CD14-positive monocyte (primary cell): ENCODE data around the gene ANKRD29. TPM values are rescaled to one million over a fixed set of nuclear protein-coding genes. Genes with fewer than 3 reads are reported as not detected.

Experiments
- DNase-seq, 3 donors: peaks; one replicate each; pipeline ENCODE4 v3.0.0-alpha.2; 2011 to 2022
- H2AFZ ChIP-seq: 2 replicates; pipeline ENCODE4 v1.6.0; 2012; ENCODE audit warnings: mild to moderate bottlenecking, low read depth, low read length, inconsistent platforms; ENCODE audit not compliant: insufficient read depth, poor library complexity, severe bottlenecking
- H3K27ac ChIP-seq, 2 donors: 1 replicate in 1 of 2; 2 replicates in 1 of 2; pipeline ENCODE4 v1.5.1; 2012 to 2013; ENCODE audit warnings: low read length in 2 of 2, control low read depth in 1 of 2, inconsistent platforms in 1 of 2, low read depth in 1 of 2, mild to moderate bottlenecking in 1 of 2
- H3K27me3 ChIP-seq, 2 donors: one replicate each; pipeline versions ENCODE4 v1.6.0 to v1.6.1; 2011 to 2013; ENCODE audit warnings: low read length in 2 of 2; ENCODE audit not compliant: control insufficient read depth in 2 of 2, insufficient read depth in 2 of 2
- H3K36me3 ChIP-seq, 2 donors: replicated peaks in 1 of 2; 1 replicate in 1 of 2; 2 replicates in 1 of 2; pipeline versions ENCODE4 v1.5.1 to v1.6.1; 2012 to 2013; ENCODE audit warnings: low read length in 2 of 2, control low read depth in 1 of 2, inconsistent platforms in 1 of 2, mild to moderate bottlenecking in 1 of 2; ENCODE audit not compliant: insufficient read depth in 2 of 2, control insufficient read depth in 1 of 2
- H3K4me1 ChIP-seq, 2 donors: 1 replicate in 1 of 2; 2 replicates in 1 of 2; pipeline versions ENCODE4 v1.5.1 to v1.6.1; 2012 to 2013; ENCODE audit warnings: low read length in 2 of 2, control low read depth in 1 of 2, inconsistent platforms in 1 of 2, mild to moderate bottlenecking in 1 of 2, moderate library complexity in 1 of 2; ENCODE audit not compliant: insufficient read depth in 2 of 2, control insufficient read depth in 1 of 2
- H3K4me2 ChIP-seq: replicated peaks from 2 replicates; pipeline ENCODE3; 2012; ENCODE audit warnings: low read length, moderate library complexity, mild to moderate bottlenecking; ENCODE audit not compliant: poor library complexity, severe bottlenecking; ENCODE audit errors: extremely low read depth
- H3K4me3 ChIP-seq, 3 experiments: fragments of 200-600 bp in 1 of 3; sonication (generic) in 1 of 3; replicated peaks in 1 of 3; 1 replicate in 2 of 3; 2 replicates in 1 of 3; pipeline ENCODE4 v1.5.1; 2011 to 2013; ENCODE audit warnings: low read length in 3 of 3, mild to moderate bottlenecking in 3 of 3, control low read depth in 2 of 3, low read depth in 2 of 3, inconsistent platforms in 1 of 3, moderate library complexity in 1 of 3
- H3K79me2 ChIP-seq: 2 replicates; pipeline ENCODE4 v1.6.0; 2012; ENCODE audit warnings: mild to moderate bottlenecking, control low read depth, inconsistent platforms, low read length, moderate library complexity; ENCODE audit not compliant: insufficient read depth
- H3K9ac ChIP-seq: 2 replicates; pipeline ENCODE4 v1.6.0; 2017; ENCODE audit warnings: low read length, mild to moderate bottlenecking; ENCODE audit not compliant: insufficient read depth, poor library complexity, severe bottlenecking
- H3K9me3 ChIP-seq, 2 donors: replicated peaks in 1 of 2; 1 replicate in 1 of 2; 2 replicates in 1 of 2; pipeline versions ENCODE4 v1.5.1 to v1.6.1; 2012 to 2013; ENCODE audit warnings: low read length in 2 of 2, control low read depth in 1 of 2; ENCODE audit not compliant: control insufficient read depth in 1 of 2, insufficient read depth in 1 of 2
- H4K20me1 ChIP-seq: 2 replicates; pipeline ENCODE4 v1.6.0; 2012; ENCODE audit warnings: mild to moderate bottlenecking, low read length, control low read depth, moderate library complexity; ENCODE audit not compliant: insufficient read depth
- H3K27ac Mint-ChIP-seq, 7 donors: one replicate each; pipeline ENCODE4 v1.8.0; 2020; ENCODE audit warnings: mild to moderate bottlenecking in 7 of 7, mixed read lengths in 7 of 7, moderate library complexity in 6 of 7, inconsistent platforms in 2 of 7
- H3K27me3 Mint-ChIP-seq, 3 donors: one replicate each; pipeline ENCODE4 v1.8.0; 2021 to 2022; ENCODE audit warnings: low read depth in 3 of 3, mild to moderate bottlenecking in 3 of 3, mixed read lengths in 3 of 3, moderate library complexity in 3 of 3, inconsistent platforms in 1 of 3
- H3K36me3 Mint-ChIP-seq, 2 donors: one replicate each; pipeline ENCODE4 v1.8.0; 2020; ENCODE audit warnings: mixed read lengths in 2 of 2, inconsistent platforms in 1 of 2, mild to moderate bottlenecking in 1 of 2
- H3K4me1 Mint-ChIP-seq: one replicate; pipeline ENCODE4 v1.8.0; 2020; ENCODE audit warnings: mild to moderate bottlenecking, mixed read lengths
- H3K4me3 Mint-ChIP-seq, 2 donors: one replicate each; pipeline ENCODE4 v1.8.0; 2020; ENCODE audit warnings: mild to moderate bottlenecking in 2 of 2, mixed read lengths in 2 of 2, moderate library complexity in 1 of 2
- H3K9me3 Mint-ChIP-seq, 7 donors: one replicate each; pipeline ENCODE4 v1.8.0; 2020 to 2022; ENCODE audit warnings: mixed read lengths in 7 of 7, mild to moderate bottlenecking in 6 of 7, moderate library complexity in 6 of 7, inconsistent platforms in 2 of 7
- CTCF ChIP-seq: fragments of 200-600 bp; IDR thresholded peaks from one replicate; pipeline ENCODE4 v1.8.0; 2022; ENCODE audit warnings: antibody characterized with exemption, mild to moderate bottlenecking
- WGBS: methylation state at CpG from one replicate; pipeline ENCODE4 v1.1.5; 2013; ENCODE audit warnings: missing lambda C conversion rate; ENCODE audit not compliant: insufficient coverage; 5-methylcytosine and 5-hydroxymethylcytosine counted together
- intact Hi-C, 2 donors: fragments of 100-400 bp; cut with micrococcal nuclease; formaldehyde crosslinking; loops; one replicate each; pipeline versions ENCODE4 v1.15.0 to v1.15.1; 2023
- polyA plus RNA-seq, 3 donors: library from polyadenylated mRNA; depleted of rRNA in 1 of 3; unstranded in 2 of 3; stranded (reverse) in 1 of 3; fragments of 300-500 nt in 2 of 3; fragments of >200 nt in 1 of 3; fragmentation: Illumina TruSeq in 2 of 3; gene quantifications; 1 replicate in 2 of 3; 2 replicates in 1 of 3; pipeline ENCODE4 v1.2.3, GENCODE V29; 2012 to 2021

The ANKRD29 gene
- polyA plus RNA-seq, 3 donors: 0.03 to 0.11 TPM; not detected in 1

GRCh38 chr18:23636071-23636399, 26.7 kb downstream of the ANKRD29 start:
- H3K79me2 ChIP-seq: no peaks in the 10 kb centered on the region
- WGBS: 40% methylated on average over 1 of the region's 3 CpGs
- H2AFZ ChIP-seq: no peak overlapping the region
- peaks cover 0 to 2% (median 0%) of the 10 kb centered on the region in 7 donors for H3K9me3 Mint-ChIP-seq
- no peak overlapping the region for H3K4me3 Mint-ChIP-seq
- H3K27me3 Mint-ChIP-seq: peaks cover 0 to 5% (median 2%) of the 10 kb centered on the region in 3 donors
- H3K9ac ChIP-seq: no peak overlapping the region
- H3K9me3 ChIP-seq: peaks cover 0 to 2% of the 10 kb centered on the region in 2 donors
- H3K4me1 ChIP-seq: no peaks in the 10 kb centered on the region
- H3K4me3 ChIP-seq: no peak overlapping the region
- H3K4me1 Mint-ChIP-seq: peaks cover 6% of the 10 kb centered on the region
- no peak for DNase-seq
- no peaks in the 10 kb centered on the region for H3K36me3 Mint-ChIP-seq
- no peak overlapping the region for H3K4me2 ChIP-seq
- no peaks in the 10 kb centered on the region for H3K27me3 ChIP-seq
- TF ChIP-seq CTCF: no peak
- intact Hi-C loops: no loop called here
- H3K36me3 ChIP-seq: no peaks in the 10 kb centered on the region
- no peak overlapping the region for H3K27ac ChIP-seq
- H3K27ac Mint-ChIP-seq: no peak overlapping the region
- no peaks in the 10 kb centered on the region for H4K20me1 ChIP-seq

- H3K9ac ChIP-seq: no peak overlapping the region
- no peaks in the 10 kb centered on the region for H3K4me1 ChIP-seq
- H3K9me3 Mint-ChIP-seq: no peaks in the 10 kb centered on the region
- H2AFZ ChIP-seq: no peak overlapping the region
- no peak overlapping the region for H3K4me3 ChIP-seq
- no peaks in the 10 kb centered on the region for H3K79me2 ChIP-seq
- WGBS: 87% methylated on average over 3 of the region's 6 CpGs
- H3K4me1 Mint-ChIP-seq: peaks cover 6% of the 10 kb centered on the region
- peak overlapping the region in 1 of 7 donors; percentile 56 for H3K27ac Mint-ChIP-seq
- no peak overlapping the region for H3K4me3 Mint-ChIP-seq
- no peak overlapping the region for H3K4me2 ChIP-seq
- H3K27me3 Mint-ChIP-seq: peaks cover 0 to 5% (median 2%) of the 10 kb centered on the region in 3 donors
- no peaks in the 10 kb centered on the region for H3K36me3 Mint-ChIP-seq
- H3K27ac ChIP-seq: no peak overlapping the region
- TF ChIP-seq CTCF: no peak
- no peaks in the 10 kb centered on the region for H3K36me3 ChIP-seq
- H4K20me1 ChIP-seq: no peaks in the 10 kb centered on the region
- no peaks in the 10 kb centered on the region for H3K27me3 ChIP-seq
- no peaks in the 10 kb centered on the region for H3K9me3 ChIP-seq
- DNase-seq: no peak
- intact Hi-C loops: no loop called here
Observed at GRCh38 chr18:23635283-23636070, 27.2 kb downstream of the ANKRD29 start.
